ENCODE results near the gene PDE4D.

Gene PDE4D

DNA sequence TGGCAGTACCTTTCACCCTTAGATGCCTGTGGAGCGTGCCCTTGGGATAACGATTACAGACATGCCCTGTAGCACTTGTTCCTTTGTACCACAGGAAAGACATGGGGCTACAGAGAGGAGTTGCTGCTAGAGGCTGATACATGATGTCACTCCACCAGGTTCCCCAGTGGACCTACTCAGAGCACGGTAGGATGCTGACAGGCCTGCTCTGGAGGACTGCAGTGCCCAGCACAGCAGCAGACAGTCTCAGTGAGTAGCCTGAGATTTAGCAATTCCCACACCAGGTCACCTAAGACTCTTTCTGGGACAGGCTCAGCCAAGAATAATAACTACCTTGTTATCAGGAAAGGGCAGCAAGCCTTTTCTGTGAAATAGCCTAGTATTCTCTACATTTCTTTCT lies 28.8 kb downstream of the PDE4D start:
- TF ChIP-seq ZFX (IDR thresholded peaks at IDR 0.05; ENCODE audit: borderline replicate concordance), result no peak
- no peak for TF ChIP-seq CTCF (IDR thresholded peaks at IDR 0.05)

DNA sequence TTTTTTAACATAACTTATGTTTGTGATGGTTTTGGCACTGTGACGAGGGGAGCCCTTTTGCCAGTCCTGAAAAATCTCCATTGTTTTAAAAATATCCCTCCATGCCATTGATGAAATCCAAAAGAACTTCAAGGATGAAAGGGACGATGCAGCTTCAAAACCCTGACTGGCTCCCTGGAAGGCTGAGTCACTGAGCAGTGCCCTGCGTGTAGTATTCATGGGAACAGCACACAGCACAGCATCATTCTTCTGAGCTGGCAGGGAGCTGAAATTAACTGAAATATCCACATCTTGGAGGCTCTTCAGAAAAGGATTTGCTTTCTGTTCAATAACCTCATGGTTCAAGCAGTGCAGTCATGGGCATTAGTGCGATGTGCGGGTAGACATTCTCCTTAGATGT lies 29.7 kb downstream of the PDE4D start:
- H3K27ac ChIP-seq, result peak overlapping the region; percentile 22; the same call in 1 of the 2 replicates
- TF ChIP-seq CTCF (IDR thresholded peaks at IDR 0.05) (no peak), ZFX (IDR thresholded peaks at IDR 0.05; ENCODE audit: borderline replicate concordance) (no peak)

More for the DNA sequence above, 28.8 kb downstream of the PDE4D start:
- H3K27ac ChIP-seq, result peak overlapping the region; percentile 22

DNA sequence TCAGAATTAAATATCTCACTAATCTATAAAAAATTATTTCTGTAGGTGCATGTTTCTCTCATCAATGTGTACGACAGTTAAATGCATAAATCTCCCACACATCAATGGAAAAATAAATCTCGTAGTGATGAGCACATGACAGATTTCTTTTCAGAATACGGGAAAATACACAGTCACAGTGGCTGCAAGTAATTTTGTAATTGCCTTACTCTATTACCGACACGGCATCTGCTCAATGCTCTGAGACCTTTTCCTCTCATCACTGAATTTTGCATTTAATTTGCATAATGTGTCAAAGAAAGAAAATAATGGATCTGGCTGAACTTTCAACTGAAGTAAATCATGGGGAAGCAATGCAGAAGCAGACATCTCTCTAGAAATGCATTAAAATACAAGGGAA lies 37.2 kb downstream of the PDE4D start:
- H3K27ac ChIP-seq, result no peak overlapping the region
- no peak for TF ChIP-seq ZFX (IDR thresholded peaks at IDR 0.05; ENCODE audit: borderline replicate concordance)
- no peak for TF ChIP-seq CTCF (IDR thresholded peaks at IDR 0.05)

DNA sequence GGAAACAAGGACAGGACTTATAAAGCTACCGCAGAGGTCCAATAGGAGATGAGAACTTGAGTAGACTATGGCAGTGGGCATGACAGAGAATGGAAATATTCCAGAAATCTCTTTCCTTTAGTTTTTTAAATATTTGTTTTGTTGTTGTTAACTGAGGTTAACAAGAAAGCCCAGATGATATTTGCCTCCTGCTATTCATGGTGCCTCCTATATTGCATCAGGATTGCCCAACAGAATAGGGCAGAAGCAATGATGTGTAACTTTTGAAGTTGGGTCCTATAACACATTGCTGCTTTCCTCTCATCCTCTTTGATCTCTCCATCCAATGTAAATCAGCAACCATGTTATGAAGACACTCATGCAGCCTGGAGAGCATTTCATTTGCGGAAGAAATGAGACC lies 42.8 kb downstream of the PDE4D start:
- H3K27ac ChIP-seq, result no peak overlapping the region; the same call in 1 of the 2 replicates
- TF ChIP-seq ZFX (IDR thresholded peaks at IDR 0.05; ENCODE audit: borderline replicate concordance) (no peak), CTCF (IDR thresholded peaks at IDR 0.05) (no peak)

DNA sequence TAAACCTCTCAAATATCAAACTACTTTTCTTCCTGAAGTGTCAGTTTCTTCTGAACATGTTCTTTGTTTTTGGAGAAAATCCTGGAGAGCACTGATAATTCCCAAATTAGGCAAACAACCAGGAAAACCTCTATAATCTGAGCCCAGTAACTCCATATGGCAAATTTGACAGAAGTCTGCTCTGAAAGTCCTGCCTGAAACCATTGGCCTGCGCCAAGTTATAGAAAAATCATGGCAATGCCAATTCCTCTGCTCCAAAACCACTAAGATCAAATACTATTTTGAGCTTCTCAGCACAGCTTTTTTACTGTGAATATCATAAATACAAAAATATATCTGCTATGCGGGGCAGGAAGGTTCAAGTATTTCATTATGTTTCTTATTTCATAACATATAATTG lies 45.9 kb downstream of the PDE4D start:
- H3K27ac ChIP-seq, result no peak overlapping the region
- no peak for TF ChIP-seq CTCF (IDR thresholded peaks at IDR 0.05)
- TF ChIP-seq ZFX (IDR thresholded peaks at IDR 0.05; ENCODE audit: borderline replicate concordance), result no peak

DNA sequence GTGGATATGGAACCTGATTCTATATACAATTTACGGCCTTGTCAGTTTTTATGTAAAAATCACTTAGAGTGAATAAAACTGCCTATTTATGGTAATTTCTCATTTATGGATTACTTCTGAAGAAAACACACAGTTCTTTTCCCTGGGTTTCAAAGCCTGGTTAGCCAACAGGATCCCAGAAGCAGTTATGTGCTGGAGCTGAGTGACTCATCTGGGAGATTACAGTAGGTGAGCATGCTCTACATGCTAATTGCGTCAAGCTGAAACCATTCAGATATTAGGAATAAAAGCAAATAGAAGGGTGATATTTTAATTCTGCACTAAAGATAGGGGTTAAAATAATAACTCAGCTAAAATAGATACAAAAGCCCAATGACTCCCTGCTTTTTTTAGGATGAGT lies 47.8 kb downstream of the PDE4D start:
- no peak for TF ChIP-seq ZFX (IDR thresholded peaks at IDR 0.05; ENCODE audit: borderline replicate concordance)
- no peak for TF ChIP-seq CTCF (IDR thresholded peaks at IDR 0.05)
- no peak overlapping the region for H3K27ac ChIP-seq

DNA sequence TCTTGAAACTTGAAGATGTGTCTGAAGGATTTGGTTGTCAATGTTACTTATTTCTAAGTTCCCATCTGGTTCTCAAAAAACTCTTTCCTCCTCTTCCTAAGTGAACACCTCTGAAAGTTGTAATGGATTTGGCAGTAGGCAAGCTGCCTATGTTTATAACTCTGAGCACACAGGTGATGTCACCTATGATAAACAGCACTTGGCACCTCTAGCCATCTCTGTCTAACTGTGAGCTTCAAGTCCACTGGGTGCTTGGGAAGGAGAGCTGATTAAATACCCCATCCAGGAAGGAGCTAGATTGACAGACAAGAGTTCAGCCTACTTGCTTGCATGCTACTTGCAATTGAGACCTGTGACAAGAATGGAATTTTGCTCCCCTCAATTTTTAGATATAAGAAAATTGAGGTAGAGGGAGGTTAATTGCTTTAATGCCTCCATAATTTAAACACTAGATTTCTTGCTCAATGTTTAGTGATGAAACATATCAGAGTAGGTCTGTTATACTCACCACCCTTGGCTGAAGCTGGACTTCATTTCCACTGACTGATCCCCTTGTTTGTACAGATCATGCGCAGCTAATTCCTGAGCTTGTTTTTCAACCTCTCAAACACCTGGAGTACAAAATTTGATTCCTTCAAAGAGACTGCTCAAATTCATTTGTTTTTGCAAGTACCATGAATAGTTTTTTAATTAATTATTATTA lies 49.9 kb downstream of the PDE4D start:
- peak overlapping the region; percentile 28 for H3K27ac ChIP-seq
- TF ChIP-seq ZFX (IDR thresholded peaks at IDR 0.05; ENCODE audit: borderline replicate concordance), result no peak
- TF ChIP-seq CTCF (IDR thresholded peaks at IDR 0.05), result no peak

All from 22Rv1 (cell line).